A673 (cell line): ENCODE results near the gene SDCCAG8. TPM values are rescaled to one million over a fixed set of nuclear protein-coding genes. Genes with fewer than 3 reads are reported as not detected.

Source experiments
- BruUV-seq: library from RNA; stranded (reverse); fragments of 400-500 nt; replicated peaks from 2 replicates; lab custom pipeline; 2021; lab: Mats Ljungman, UMichigan
- CTCF ChIA-PET: fragments of 300-600 bp; sonication (Branson Sonifier 250); formaldehyde crosslinking; loops from one replicate; lab custom pipeline; 2022; ENCODE audit warnings: antibody characterized with exemption; lab: Charles Lee
- POLR2A ChIA-PET: fragments of 300-600 bp; sonication (Branson Sonifier 250); formaldehyde crosslinking; loops from one replicate; lab custom pipeline; 2022; ENCODE audit warnings: antibody characterized with exemption; ENCODE audit not compliant: low non-redundant PET; lab: Charles Lee
- DNase-seq: peaks from one replicate; pipeline ENCODE4 v3.0.0-alpha.2; 2015; ENCODE audit warnings: low spot score
- H3K27ac ChIP-seq: fragments of 200-600 bp; sonication (generic); 2 replicates; pipeline ENCODE4 v1.5.1; 2016; ENCODE audit warnings: mixed run types, low read depth, mild to moderate bottlenecking, mixed read lengths, antibody characterized with exemption, low read length; ENCODE audit not compliant: poor library complexity, severe bottlenecking
- H3K27me3 ChIP-seq: fragments of 200-600 bp; sonication (generic); replicated peaks from 2 replicates; pipeline ENCODE4 v1.6.1; 2017; ENCODE audit warnings: mixed run types, low read depth, mild to moderate bottlenecking, mixed read lengths, antibody characterized with exemption, low read length; ENCODE audit not compliant: insufficient read depth, poor library complexity
- H3K36me3 ChIP-seq: fragments of 200-600 bp; sonication (generic); 2 replicates; pipeline ENCODE4 v1.6.1; 2016; ENCODE audit warnings: mixed run types, mild to moderate bottlenecking, mixed read lengths, antibody characterized with exemption, low read length; ENCODE audit not compliant: insufficient read depth, poor library complexity, severe bottlenecking
- H3K4me1 ChIP-seq: fragments of 200-600 bp; sonication (generic); 2 replicates; pipeline ENCODE4 v1.6.1; 2017; ENCODE audit warnings: mixed run types, mild to moderate bottlenecking, mixed read lengths, antibody characterized with exemption, low read length; ENCODE audit not compliant: insufficient read depth, poor library complexity, severe bottlenecking
- H3K4me3 ChIP-seq: fragments of 200-600 bp; sonication (generic); 2 replicates; pipeline ENCODE4 v1.5.1; 2016; ENCODE audit warnings: low read depth, mixed run types, mild to moderate bottlenecking, mixed read lengths, low read length; ENCODE audit not compliant: poor library complexity, severe bottlenecking
- H3K9me3 ChIP-seq: fragments of 200-600 bp; sonication (generic); 2 replicates; pipeline ENCODE4 v1.6.1; 2016; ENCODE audit warnings: mixed run types, low read depth, mild to moderate bottlenecking, mixed read lengths, antibody characterized with exemption, low read length; ENCODE audit not compliant: poor library complexity, severe bottlenecking
- CTCF ChIP-seq: fragments of 300-800, 200-600 bp; sonication (generic); conservative IDR thresholded peaks from 2 replicates; pipeline ENCODE4 v1.5.1; 2017; ENCODE audit warnings: low read depth, mild to moderate bottlenecking, antibody characterized with exemption, low read length, moderate library complexity, mixed read lengths
- EZH2 ChIP-seq: fragments of 200-600 bp; sonication (generic); IDR thresholded peaks from 2 replicates; pipeline ENCODE4 v1.6.1; 2017; ENCODE audit warnings: borderline replicate concordance, low read depth, mild to moderate bottlenecking, mixed read lengths, antibody characterized with exemption, low read length; ENCODE audit not compliant: poor library complexity, severe bottlenecking
- intact Hi-C: fragments of 100-400 bp; cut with micrococcal nuclease; formaldehyde crosslinking; loops from one replicate; pipeline ENCODE4 v1.10.0; 2022; ENCODE audit not compliant: unreplicated experiment
- total RNA-seq: library from RNA; stranded (reverse); gene quantifications from 2 replicates; pipeline ENCODE4 v1.2.3, GENCODE V29; 2021

The SDCCAG8 gene
- total RNA-seq, 1 experiment from 2014 or later = 9.1 TPM

GRCh38 chr1:243413431-243414151, 157.8 kb downstream of the SDCCAG8 start:
- intact Hi-C loops = no loop called here
- no peak for DNase-seq
- Histone ChIP-seq H3K36me3 (no peaks in the 10 kb centered on the region), H3K9me3 (no peaks in the 10 kb centered on the region), H3K4me1 (no peaks in the 10 kb centered on the region), H3K4me3 (no peak overlapping the region), H3K27ac (no peak overlapping the region), H3K27me3 (no peaks in the 10 kb centered on the region)
- no peak for TF ChIP-seq EZH2
- no peak for TF ChIP-seq CTCF
- ChIA-PET POLR2A (no interaction called here), CTCF (no interaction called here)
- no TSS peak for BruUV-seq

- Histone ChIP-seq H3K4me3 (no peak overlapping the region), H3K36me3 (no peaks in the 10 kb centered on the region), H3K9me3 (no peaks in the 10 kb centered on the region), H3K27ac (no peak overlapping the region), H3K4me1 (no peaks in the 10 kb centered on the region), H3K27me3 (no peaks in the 10 kb centered on the region)
- CTCF ChIA-PET = no interaction called here
- no peak for DNase-seq
- no TSS peak for BruUV-seq
- POLR2A ChIA-PET = no interaction called here
- TF ChIP-seq EZH2 (no peak), CTCF (no peak)
- intact Hi-C loops = no loop called here
Observed at GRCh38 chr1:243414152-243414494, 158.3 kb downstream of the SDCCAG8 start.

- intact Hi-C loops = no loop called here
- ChIA-PET CTCF (no interaction called here), POLR2A (no interaction called here)
- Histone ChIP-seq H3K4me1 (no peaks in the 10 kb centered on the region), H3K9me3 (no peaks in the 10 kb centered on the region), H3K27me3 (no peaks in the 10 kb centered on the region), H3K27ac (no peak overlapping the region), H3K36me3 (no peaks in the 10 kb centered on the region), H3K4me3 (no peak overlapping the region)
- BruUV-seq = no TSS peak
- DNase-seq = no peak
- TF ChIP-seq CTCF = no peak
- TF ChIP-seq EZH2 = no peak
Observed at GRCh38 chr1:243415663-243416408, 160.0 kb downstream of the SDCCAG8 start.
